ENCODE measurements around the gene C5orf58.

- TF ChIP-seq CTCF (IDR thresholded peaks at IDR 0.05; ENCODE audit: insufficient read depth, low read depth, low read length), result no peak
- TF ChIP-seq EZH2 (IDR thresholded peaks at IDR 0.05; ENCODE audit: insufficient read depth, low read length), result no peak
Measured at GRCh38 chr5:170217831-170218230, 15.0 kb upstream of the C5orf58 start.
